DOHH2 (cell line): ENCODE results near the gene BTBD16.

ENCODE experiments used
- H3F3A ChIP-seq: fragments of 200-600 bp; sonication (generic), shearing (Covaris generic); 2 replicates; pipeline ENCODE4 v1.6.0; 2016; ENCODE audit warnings: antibody characterized with exemption, mild to moderate bottlenecking; ENCODE audit not compliant: control insufficient read depth, insufficient read depth
- H3K27ac ChIP-seq: fragments of 200-600 bp; sonication (generic); 2 replicates; pipeline ENCODE4 v1.5.1; 2014; ENCODE audit warnings: low read depth, mild to moderate bottlenecking, low read length, moderate library complexity
- H3K27me3 ChIP-seq: fragments of 200-600 bp; sonication (generic); 2 replicates; pipeline ENCODE4 v1.6.1; 2014; ENCODE audit warnings: mild to moderate bottlenecking, low read length, mixed read lengths; ENCODE audit not compliant: control insufficient read depth
- H3K36me3 ChIP-seq: fragments of 200-600 bp; sonication (generic); 2 replicates; pipeline ENCODE4 v1.6.1; 2014; ENCODE audit warnings: mild to moderate bottlenecking, low read length, moderate library complexity, mixed read lengths; ENCODE audit not compliant: control insufficient read depth
- H3K4me1 ChIP-seq: fragments of 200-600 bp; sonication (generic); 2 replicates; pipeline ENCODE4 v1.6.1; 2014; ENCODE audit warnings: mild to moderate bottlenecking, low read length, mixed read lengths; ENCODE audit not compliant: control insufficient read depth
- H3K4me2 ChIP-seq: fragments of 200-600 bp; sonication (generic); 2 replicates; pipeline ENCODE4 v1.6.0; 2014; ENCODE audit warnings: mild to moderate bottlenecking, low read length, moderate library complexity
- H3K4me3 ChIP-seq: fragments of 200-600 bp; sonication (generic); 2 replicates; pipeline ENCODE4 v1.5.1; 2014; ENCODE audit warnings: mild to moderate bottlenecking, low read length, mixed read lengths
- H3K79me2 ChIP-seq: fragments of 200-600 bp; sonication (generic); 2 replicates; pipeline ENCODE4 v1.6.1; 2014; ENCODE audit warnings: mild to moderate bottlenecking, low read length, mixed read lengths; ENCODE audit not compliant: control insufficient read depth
- H3K9me2 ChIP-seq: fragments of 200-600 bp; sonication (generic); replicated peaks from 2 replicates; pipeline ENCODE4 v1.6.1; 2014; ENCODE audit warnings: mild to moderate bottlenecking, low read length, mixed read lengths; ENCODE audit not compliant: control insufficient read depth
- H3K9me3 ChIP-seq: fragments of 200-600 bp; sonication (generic); 2 replicates; pipeline ENCODE4 v1.6.1; 2014; ENCODE audit warnings: antibody characterized with exemption, low read length, mixed read lengths; ENCODE audit not compliant: control insufficient read depth, insufficient read depth
- H4K20me1 ChIP-seq: fragments of 200-600 bp; sonication (generic); 2 replicates; pipeline ENCODE4 v1.6.0; 2014; ENCODE audit warnings: low read depth, mild to moderate bottlenecking, antibody characterized with exemption, low read length, moderate library complexity; ENCODE audit not compliant: control insufficient read depth, insufficient read depth
- CTCF ChIP-seq: fragments of 200-600 bp; sonication (generic); IDR thresholded peaks from one replicate; pipeline ENCODE4 v1.5.1; 2014; ENCODE audit warnings: antibody characterized with exemption, mild to moderate bottlenecking, low read depth, low read length; ENCODE audit not compliant: poor library complexity, severe bottlenecking
- EZH2phosphoT487 ChIP-seq: fragments of 200-600 bp; sonication (generic); IDR thresholded peaks from 2 replicates; pipeline ENCODE4 v1.6.1; 2017; ENCODE audit warnings: borderline replicate concordance, mild to moderate bottlenecking, antibody characterized with exemption, low read length, moderate library complexity, mixed read lengths

BTBD16 gene

DNA sequence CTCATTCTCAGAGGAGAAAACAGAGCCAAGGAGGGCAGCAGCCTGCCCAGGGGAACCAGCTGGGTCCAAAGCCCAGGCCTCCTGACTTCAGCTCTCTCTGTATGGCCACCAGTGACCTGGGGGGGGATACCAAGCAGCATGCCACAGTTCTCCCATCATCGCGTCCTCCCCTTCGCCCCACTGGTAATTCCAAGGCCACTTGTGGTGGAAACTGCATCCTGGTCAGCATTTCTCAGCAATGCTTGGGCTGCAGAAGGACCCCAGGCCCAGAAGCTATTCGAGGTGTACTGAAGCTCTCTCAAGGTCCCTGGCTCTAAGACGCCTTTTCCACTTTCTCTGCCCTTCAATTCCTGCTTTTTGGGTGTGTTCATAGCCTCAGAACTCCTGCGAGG, 27.1 kb downstream of the BTBD16 start:
- H3F3A ChIP-seq: no peaks in the 10 kb centered on the region
- TF ChIP-seq CTCF (no peak), EZH2phosphoT487 (no peak)
- no peak overlapping the region for H3K4me2 ChIP-seq
- H3K27me3 ChIP-seq: peaks cover 12% of the 10 kb centered on the region
- H3K79me2 ChIP-seq: no peaks in the 10 kb centered on the region
- H3K4me3 ChIP-seq: no peak overlapping the region
- H3K9me3 ChIP-seq: no peaks in the 10 kb centered on the region
- H3K27ac ChIP-seq: no peak overlapping the region
- no peaks in the 10 kb centered on the region for H4K20me1 ChIP-seq
- peaks cover 5% of the 10 kb centered on the region for H3K4me1 ChIP-seq
- H3K36me3 ChIP-seq: no peaks in the 10 kb centered on the region
- H3K9me2 ChIP-seq: no peaks in the 10 kb centered on the region

DNA sequence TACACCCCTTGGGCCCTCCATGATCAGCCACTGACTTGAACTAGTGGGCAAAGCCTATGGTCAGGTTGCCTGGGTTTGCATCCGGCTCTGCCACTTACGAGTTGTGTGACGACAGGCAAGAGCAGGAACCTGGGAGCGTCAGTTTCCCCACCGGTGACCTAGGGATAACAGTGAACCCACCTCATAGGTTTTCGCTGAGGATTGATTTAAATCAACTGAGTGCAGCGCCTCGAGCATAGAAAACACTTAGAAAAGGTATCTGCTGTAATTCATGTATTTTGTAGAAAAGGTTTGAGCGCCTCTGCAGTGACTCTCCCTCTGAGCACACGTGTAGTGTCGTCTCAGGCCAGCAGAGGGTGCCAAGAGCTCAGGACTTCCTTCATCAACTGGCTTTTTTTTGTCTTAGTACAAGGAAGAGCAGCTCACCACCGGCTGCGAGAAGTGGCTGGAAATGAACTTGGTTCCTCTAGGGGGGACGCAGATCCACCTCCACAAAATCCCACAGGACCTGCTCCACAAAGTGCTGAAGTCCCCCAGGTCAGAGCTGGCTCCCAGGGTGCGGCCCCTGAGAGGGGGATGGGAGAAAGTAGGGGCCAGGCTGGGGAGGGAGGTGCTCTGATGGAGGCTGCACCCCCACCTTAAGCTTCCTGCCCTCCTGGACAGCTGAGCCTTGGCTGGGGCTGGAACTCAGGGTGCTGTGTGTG, 27.7 kb downstream of the BTBD16 start:
- TF ChIP-seq CTCF: peak; percentile 86
- TF ChIP-seq EZH2phosphoT487: no peak
- Histone ChIP-seq H3K4me3 (peak overlapping the region; percentile 50), H3K9me3 (no peaks in the 10 kb centered on the region), H3K79me2 (no peaks in the 10 kb centered on the region), H3K27ac (no peak overlapping the region), H3F3A (no peaks in the 10 kb centered on the region), H3K9me2 (no peaks in the 10 kb centered on the region), H3K4me1 (peaks cover 5% of the 10 kb centered on the region), H3K27me3 (peaks cover 12% of the 10 kb centered on the region), H3K36me3 (no peaks in the 10 kb centered on the region), H4K20me1 (no peaks in the 10 kb centered on the region), H3K4me2 (peak overlapping the region; percentile 68)

GRCh38 chr10:122299423-122300075, 28.5 kb downstream of the BTBD16 start:
- H3K4me1 ChIP-seq: peaks cover 5% of the 10 kb centered on the region
- H3K9me3 ChIP-seq: no peaks in the 10 kb centered on the region
- TF ChIP-seq CTCF (no peak), EZH2phosphoT487 (no peak)
- H3K9me2 ChIP-seq: no peaks in the 10 kb centered on the region
- no peaks in the 10 kb centered on the region for H3K36me3 ChIP-seq
- H3K27me3 ChIP-seq: peaks cover 12% of the 10 kb centered on the region
- H3F3A ChIP-seq: no peaks in the 10 kb centered on the region
- no peaks in the 10 kb centered on the region for H3K79me2 ChIP-seq
- H3K4me2 ChIP-seq: peak overlapping the region; percentile 68
- no peaks in the 10 kb centered on the region for H4K20me1 ChIP-seq
- no peak overlapping the region for H3K27ac ChIP-seq
- H3K4me3 ChIP-seq: no peak overlapping the region; the same call in 1 of the 2 replicates
